ENCODE data around the gene FAM167B. TPM values are rescaled to one million over a fixed set of nuclear protein-coding genes. Genes with fewer than 3 reads are reported as not detected.

FAM167B gene
- total RNA-seq, 3 donors from 2014 or later = 0.64 to 6.9 (median 1.2) TPM

DNA sequence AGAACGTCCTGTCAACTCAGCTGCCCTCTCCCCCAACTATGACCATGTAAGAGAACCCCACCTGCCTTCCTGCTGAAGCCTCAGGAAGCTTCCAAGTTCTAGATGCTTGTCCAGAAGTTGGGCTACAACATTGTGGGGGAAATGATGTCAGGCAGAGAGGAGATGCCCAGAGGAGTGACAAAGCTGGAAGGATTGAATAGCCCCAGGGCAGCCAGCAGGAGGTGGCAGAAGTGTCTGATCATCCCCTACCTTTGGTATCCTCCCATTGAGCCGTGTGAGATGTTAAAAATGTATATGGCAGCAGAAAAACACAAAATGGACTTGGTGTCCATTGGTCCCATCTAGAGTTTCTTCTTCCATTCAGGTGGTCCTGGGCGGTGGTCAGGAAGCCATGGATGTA, 18.3 kb upstream of the FAM167B start:
- TF ChIP-seq POLR2AphosphoS5 (IDR thresholded peaks at IDR 0.05) = no peak
- TF ChIP-seq POLR2A (IDR thresholded peaks at IDR 0.05) = no peak
- H3K4me3 ChIP-seq = no peak overlapping the region
- H3K4me1 ChIP-seq = peaks cover 2% of the 10 kb centered on the region in 2 donors
- DNase-seq (ENCODE audit: low spot score in 2 of 2) = no peak
- H3K36me3 ChIP-seq = peaks cover 12% of the 10 kb centered on the region
- intact Hi-C loops (cut with DNase I; ENCODE audit: low total_unique reads) = no loop called here
- H3K9me3 ChIP-seq = no peaks in the 10 kb centered on the region
- H3K27me3 ChIP-seq = no peaks in the 10 kb centered on the region
- no peak overlapping the region for H3K27ac ChIP-seq

GRCh38 chr1:32231843-32232432, 15.1 kb upstream of the FAM167B start:
- peaks cover 12% of the 10 kb centered on the region for H3K36me3 ChIP-seq

GRCh38 chr1:32232558-32233304, 14.3 kb upstream of the FAM167B start:
- Histone ChIP-seq H3K9me3 (no peaks in the 10 kb centered on the region), H3K27ac (no peak overlapping the region), H3K27me3 (no peaks in the 10 kb centered on the region), H3K36me3 (peaks cover 12% of the 10 kb centered on the region), H3K4me1 (no peaks in the 10 kb centered on the region), H3K4me3 (no peak overlapping the region)
- intact Hi-C loops (cut with DNase I; ENCODE audit: low total_unique reads) = no loop called here
- DNase-seq (ENCODE audit: low spot score in 2 of 2) = no peak
- no peak for TF ChIP-seq POLR2A (IDR thresholded peaks at IDR 0.05)

More at GRCh38 chr1:32231843-32232432, 15.1 kb upstream of the FAM167B start:
- H3K4me3 ChIP-seq = no peak overlapping the region
- no peaks in the 10 kb centered on the region for H3K9me3 ChIP-seq
- TF ChIP-seq POLR2A (IDR thresholded peaks at IDR 0.05) = no peak
- no peak for TF ChIP-seq POLR2AphosphoS5 (IDR thresholded peaks at IDR 0.05)
- TF ChIP-seq CTCF (IDR thresholded peaks at IDR 0.05) = no peak
- intact Hi-C loops (cut with DNase I; ENCODE audit: low total_unique reads) = loop anchor here (2.0 kb wide), 1 partner anchor 57 kb away; no protein-coding TSS in a partner anchor
- no peak overlapping the region for H3K27ac ChIP-seq
- H3K27me3 ChIP-seq = no peaks in the 10 kb centered on the region
- H3K4me1 ChIP-seq = no peaks in the 10 kb centered on the region
- no peak for DNase-seq (ENCODE audit: low spot score in 2 of 2)

- H3K27me3 ChIP-seq = no peaks in the 10 kb centered on the region
- H3K4me3 ChIP-seq = no peak overlapping the region
- no peak for DNase-seq (ENCODE audit: low spot score in 2 of 2)
- peaks cover 0 to 6% of the 10 kb centered on the region in 2 donors for H3K4me1 ChIP-seq
- H3K36me3 ChIP-seq = no peaks in the 10 kb centered on the region
- H3K9me3 ChIP-seq = no peaks in the 10 kb centered on the region
- intact Hi-C loops (cut with DNase I; ENCODE audit: low total_unique reads) = loop anchor here (5.0 kb wide), 1 partner anchor 297 kb away; the partner anchor contains the start of gene PTP4A2
- H3K27ac ChIP-seq = no peak overlapping the region
- TF ChIP-seq CTCF (IDR thresholded peaks at IDR 0.05) (no peak), POLR2AphosphoS5 (IDR thresholded peaks at IDR 0.05) (no peak), POLR2A (IDR thresholded peaks at IDR 0.05) (no peak)
These were observed 12.2 kb upstream of the FAM167B start for GRCh38 chr1:32234792-32235191.

DNA sequence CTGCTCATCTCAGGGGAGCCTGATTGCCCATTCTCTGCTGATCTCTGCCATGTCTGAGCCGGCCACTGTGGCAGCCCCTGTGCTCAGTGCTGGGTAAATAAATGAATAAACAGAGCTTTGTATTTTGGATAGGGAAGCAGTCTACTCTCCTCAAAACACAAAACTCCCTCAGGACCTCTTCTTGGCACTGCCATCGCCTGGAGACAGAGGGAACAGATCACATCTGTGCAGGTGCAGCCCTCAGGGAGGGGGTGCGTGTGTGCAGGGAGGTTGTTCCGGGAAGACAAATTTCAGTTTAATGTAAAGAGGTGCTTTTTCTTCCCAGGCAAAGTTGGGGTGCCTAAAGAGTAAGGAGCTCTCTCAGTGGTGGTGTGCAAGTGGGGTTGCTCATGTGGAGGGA, 7.7 kb upstream of the FAM167B start:
- DNase-seq (ENCODE audit: low spot score in 2 of 2) = no peak
- TF ChIP-seq POLR2A (IDR thresholded peaks at IDR 0.05) = no peak
- TF ChIP-seq CTCF (IDR thresholded peaks at IDR 0.05) = no peak
- no peak for TF ChIP-seq POLR2AphosphoS5 (IDR thresholded peaks at IDR 0.05)
- peak overlapping the region in 2 of 3 donors; percentile 69 to 73 for H3K4me3 ChIP-seq
- H3K4me1 ChIP-seq = peaks cover 0 to 8% of the 10 kb centered on the region in 2 donors
- no peaks in the 10 kb centered on the region for H3K27me3 ChIP-seq
- H3K36me3 ChIP-seq = no peaks in the 10 kb centered on the region
- intact Hi-C loops (cut with DNase I; ENCODE audit: low total_unique reads) = loop anchor here (5.0 kb wide), 1 partner anchor 302 kb away; the partner anchor contains the start of gene PTP4A2
- peak overlapping the region; percentile 89 to 96 for H3K27ac ChIP-seq
- no peaks in the 10 kb centered on the region for H3K9me3 ChIP-seq

GRCh38 chr1:32239790-32240139, 7.3 kb upstream of the FAM167B start:
- intact Hi-C loops (cut with DNase I; ENCODE audit: low total_unique reads) = loop anchor here (5.0 kb wide), 1 partner anchor 302 kb away; the partner anchor contains the start of gene PTP4A2
- Histone ChIP-seq H3K9me3 (no peaks in the 10 kb centered on the region), H3K27me3 (no peaks in the 10 kb centered on the region), H3K36me3 (no peaks in the 10 kb centered on the region), H3K27ac (peak overlapping the region; percentile 89 to 96), H3K4me1 (peaks cover 0 to 8% of the 10 kb centered on the region in 2 donors), H3K4me3 (peak overlapping the region in 2 of 3 donors; percentile 69 to 73)
- TF ChIP-seq POLR2AphosphoS5 (IDR thresholded peaks at IDR 0.05) (no peak), POLR2A (IDR thresholded peaks at IDR 0.05) (no peak), CTCF (IDR thresholded peaks at IDR 0.05) (no peak)
- DNase-seq (ENCODE audit: low spot score in 2 of 2) = no peak

All from breast epithelium (tissue), 4 donors.